ENCODE data around the gene CBLN4. TPM values are rescaled to one million over a fixed set of nuclear protein-coding genes. Genes with fewer than 3 reads are reported as not detected.

CBLN4 gene
- 1 to 10 TPM; 1.5 to 2.6 (median 1.8) TPM for polyA plus RNA-seq (ENCODE audit: insufficient read length in 3 of 3)
- long read RNA-seq, donor 1, partial matches to known transcripts = 0 of 2 reads
- long read RNA-seq, donor 1, other reads (novel, unspliced or antisense) = 0 of 2 reads
- long read RNA-seq, donor 2, partial matches to known transcripts = 0 of 1 reads
- long read RNA-seq, donor 2, other reads (novel, unspliced or antisense) = 0 of 1 reads
- long read RNA-seq, donor 3, partial matches to known transcripts = 0 of 2 reads
- long read RNA-seq, donor 3, other reads (novel, unspliced or antisense) = 0 of 2 reads
- long read RNA-seq, donor 4, partial matches to known transcripts = 0 of 2 reads
- long read RNA-seq, donor 4, other reads (novel, unspliced or antisense) = 0 of 2 reads
- long read RNA-seq, donor 5, partial matches to known transcripts = 0 of 2 reads
- long read RNA-seq, donor 5, other reads (novel, unspliced or antisense) = 0 of 2 reads
- long read RNA-seq, donor 6 = 0 reads
- long read RNA-seq, donor 7, partial matches to known transcripts = 0 of 1 reads
- long read RNA-seq, donor 7, other reads (novel, unspliced or antisense) = 0 of 1 reads
- long read RNA-seq, donor 8 = 0 reads
- long read RNA-seq, donor 9, partial matches to known transcripts = 0 of 2 reads
- long read RNA-seq, donor 9, other reads (novel, unspliced or antisense) = 0 of 2 reads
- long read RNA-seq, donor 10 = 0 reads
- long read RNA-seq, donor 11, partial matches to known transcripts = 0 of 3 reads
- long read RNA-seq, donor 11, other reads (novel, unspliced or antisense) = 0 of 3 reads
- long read RNA-seq, donor 12 = 0 reads
- long read RNA-seq, donor 13, partial matches to known transcripts = 0 of 1 reads
- long read RNA-seq, donor 13, other reads (novel, unspliced or antisense) = 0 of 1 reads
- long read RNA-seq, donor 14, partial matches to known transcripts = 0 of 2 reads
- long read RNA-seq, donor 14, other reads (novel, unspliced or antisense) = 0 of 2 reads
- long read RNA-seq, donor 15 = 0 reads
- long read RNA-seq, donor 16, partial matches to known transcripts = 0 of 1 reads
- long read RNA-seq, donor 16, other reads (novel, unspliced or antisense) = 0 of 1 reads

GRCh38 chr20:56005389-56005715 is at the start of gene CBLN4:
TSS of gene CBLN4 (minus strand) at chr20:56005519. CDS start at chr20:56004171, 1,348 bp downstream.
- peak in 1 of 11 donors; percentile 1 for DNase-seq (ENCODE audit: extremely low read depth in 1 of 11, low read depth in 9 of 11, low spot score in 4 of 11)

DNA sequence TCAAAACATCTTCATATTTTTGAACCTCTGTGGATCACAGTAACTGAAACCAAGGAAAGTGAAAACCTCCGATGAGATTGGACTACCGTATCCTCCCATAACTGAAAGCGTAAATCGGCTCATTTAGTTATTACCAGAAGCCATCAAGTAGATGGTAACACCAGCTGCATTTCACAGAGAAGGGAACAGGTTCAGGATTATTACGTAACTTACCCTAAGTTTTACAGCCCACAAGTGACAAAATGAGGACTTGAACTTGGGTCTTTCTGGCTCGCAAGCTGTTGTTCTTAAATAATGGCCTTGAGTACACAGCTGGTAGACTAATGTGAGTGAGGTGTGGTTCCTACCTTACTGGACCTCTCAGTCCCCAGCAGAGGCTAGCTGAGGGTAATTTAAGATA is 37.9 kb upstream of the CBLN4 start:
- no peak for DNase-seq (ENCODE audit: extremely low read depth in 1 of 11, low read depth in 9 of 11, low spot score in 4 of 11)

GRCh38 chr20:56032251-56032650 is 26.9 kb upstream of the CBLN4 start:
- DNase-seq (ENCODE audit: extremely low read depth in 1 of 11, low read depth in 9 of 11, low spot score in 4 of 11) = no peak

DNA sequence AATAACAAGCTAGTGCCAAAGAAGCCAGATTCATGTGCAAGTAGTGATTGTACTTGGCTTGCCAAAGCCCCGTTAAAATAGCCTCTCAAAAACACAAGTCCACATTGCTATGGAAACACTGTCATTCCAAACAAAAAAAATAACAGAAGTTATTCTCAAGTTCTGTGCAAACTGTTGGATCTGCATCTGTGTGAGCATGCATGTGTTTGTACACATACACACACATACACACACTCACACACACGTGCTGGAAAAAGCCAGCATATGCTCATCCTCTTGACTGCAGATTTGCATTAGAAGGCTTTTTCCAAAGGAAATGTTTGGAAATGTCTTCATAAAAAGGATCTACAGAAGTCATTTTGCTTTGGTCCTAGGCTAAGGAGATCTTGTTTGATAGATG is 13.4 kb upstream of the CBLN4 start:
- DNase-seq (ENCODE audit: extremely low read depth in 1 of 11, low read depth in 9 of 11, low spot score in 4 of 11) = no peak

DNA sequence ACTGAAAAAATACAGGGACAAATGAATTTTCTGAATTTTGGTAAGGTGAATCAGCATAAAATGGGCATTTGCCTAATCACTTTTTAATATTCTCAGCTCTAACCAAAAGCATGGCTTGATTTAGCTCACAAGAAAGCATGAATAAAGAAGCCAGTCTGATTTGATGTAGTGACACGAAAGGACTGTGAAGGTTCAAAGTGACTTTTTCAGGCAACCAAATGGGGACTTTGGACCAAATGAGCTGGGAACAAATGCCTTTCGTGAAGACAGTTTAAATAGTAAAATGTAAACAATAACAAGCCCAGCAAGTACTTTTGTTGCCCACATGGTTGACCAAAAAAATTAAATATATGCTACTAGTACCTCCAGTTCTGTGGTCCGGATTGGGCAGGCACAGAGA is 12.9 kb upstream of the CBLN4 start:
- DNase-seq (ENCODE audit: extremely low read depth in 1 of 11, low read depth in 9 of 11, low spot score in 4 of 11) = no peak

DNA sequence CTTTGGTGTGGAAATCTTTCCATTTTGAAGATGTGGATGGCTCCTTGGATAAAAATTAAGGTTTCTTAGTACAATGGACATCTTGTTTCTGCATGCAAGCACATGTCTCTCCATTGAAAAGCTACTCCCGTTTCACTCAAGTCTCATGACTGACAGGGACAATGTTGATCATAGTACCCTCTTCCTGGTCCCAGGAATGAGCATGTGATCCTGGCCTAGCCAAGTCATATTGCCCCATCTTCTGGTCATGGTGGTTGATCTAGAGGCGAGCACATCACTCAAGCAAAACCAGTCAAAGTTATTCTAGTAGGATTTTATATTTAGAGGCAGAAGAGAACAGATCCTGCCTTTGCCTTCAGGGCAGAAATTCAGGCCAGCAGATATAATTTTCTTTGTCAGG is 12.2 kb upstream of the CBLN4 start:
- DNase-seq (ENCODE audit: extremely low read depth in 1 of 11, low read depth in 9 of 11, low spot score in 4 of 11) = no peak

DNA sequence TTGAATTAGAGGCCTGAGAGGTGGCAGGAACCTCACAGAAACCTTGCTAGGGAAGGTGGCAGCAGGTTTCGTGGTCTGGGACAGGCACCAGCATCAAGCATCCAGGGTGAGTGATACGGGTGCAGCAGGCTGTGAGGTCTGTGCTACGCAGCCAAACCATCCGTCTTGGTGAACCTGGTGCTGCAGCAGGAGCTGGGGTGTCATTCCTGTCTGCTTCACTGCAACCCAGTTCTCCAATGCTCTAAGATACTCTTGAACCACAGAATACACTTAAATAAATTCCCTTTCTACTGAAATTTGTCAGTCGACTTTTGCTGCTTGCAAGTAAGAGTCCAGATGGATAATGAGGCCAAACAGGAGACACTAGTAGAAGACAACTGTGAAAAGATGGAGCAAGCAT is 9.7 kb upstream of the CBLN4 start:
- DNase-seq (ENCODE audit: extremely low read depth in 1 of 11, low read depth in 9 of 11, low spot score in 4 of 11) = no peak

DNA sequence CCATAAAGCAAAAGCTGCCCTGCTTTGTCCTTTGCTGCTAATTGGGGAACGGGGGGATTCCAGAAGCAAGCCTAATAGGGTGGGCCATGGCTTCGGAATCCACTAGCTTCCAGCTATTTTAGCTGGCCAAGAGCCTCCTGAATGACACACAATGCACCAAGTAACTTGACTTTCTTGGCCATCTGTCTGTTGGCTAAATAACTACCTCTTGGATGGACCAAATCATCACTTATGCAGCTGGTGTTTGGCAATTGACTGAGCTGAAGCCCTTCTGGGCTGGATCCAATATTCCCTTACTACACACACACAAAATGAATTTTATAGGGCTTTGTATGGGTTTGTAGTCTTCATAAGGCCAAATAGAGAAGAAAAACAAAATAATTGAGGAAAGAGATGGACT is 8.8 kb upstream of the CBLN4 start:
- DNase-seq (ENCODE audit: extremely low read depth in 1 of 11, low read depth in 9 of 11, low spot score in 4 of 11) = no peak

DNA sequence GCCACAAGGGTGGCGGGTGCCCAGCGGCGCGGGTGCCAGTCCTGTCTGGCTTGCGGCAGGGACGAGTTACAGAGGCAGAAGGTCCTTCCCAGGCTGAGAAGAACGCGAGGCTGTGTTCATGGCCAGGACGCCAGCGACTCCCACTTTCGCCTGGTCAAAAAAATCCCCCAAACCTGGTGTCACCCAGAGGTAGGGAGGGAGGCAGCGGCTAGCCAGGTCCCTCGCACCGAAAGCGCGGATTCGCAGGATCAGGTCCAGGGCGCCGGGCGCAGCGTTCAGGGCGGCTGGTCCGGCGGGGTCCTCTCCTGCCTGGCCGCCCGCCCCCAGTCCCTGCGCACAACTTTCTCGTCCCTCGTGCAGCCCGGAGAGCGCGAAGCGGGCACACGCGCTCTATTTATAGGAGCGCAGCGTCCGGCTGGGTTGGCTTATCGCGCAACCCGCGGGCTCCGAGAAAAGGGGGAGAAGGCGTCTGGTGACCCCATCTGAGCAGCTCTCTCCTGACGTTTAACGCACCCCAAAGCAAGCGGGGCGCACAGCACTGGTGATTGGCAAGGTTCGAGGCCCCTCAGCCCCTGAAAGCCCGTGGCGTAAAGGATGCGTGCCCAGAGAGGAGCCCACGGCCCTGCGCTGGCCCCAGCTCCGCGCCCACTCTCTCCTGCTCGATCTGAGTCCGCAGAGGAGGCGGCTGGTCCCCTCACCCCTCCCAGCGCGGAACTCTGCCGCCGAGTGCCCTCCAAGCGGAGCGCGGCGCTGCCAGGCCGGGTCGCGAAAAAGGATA is 519 bp downstream of the CBLN4 start:
- DNase-seq (ENCODE audit: extremely low read depth in 1 of 11, low read depth in 9 of 11, low spot score in 4 of 11) = no peak

DNA sequence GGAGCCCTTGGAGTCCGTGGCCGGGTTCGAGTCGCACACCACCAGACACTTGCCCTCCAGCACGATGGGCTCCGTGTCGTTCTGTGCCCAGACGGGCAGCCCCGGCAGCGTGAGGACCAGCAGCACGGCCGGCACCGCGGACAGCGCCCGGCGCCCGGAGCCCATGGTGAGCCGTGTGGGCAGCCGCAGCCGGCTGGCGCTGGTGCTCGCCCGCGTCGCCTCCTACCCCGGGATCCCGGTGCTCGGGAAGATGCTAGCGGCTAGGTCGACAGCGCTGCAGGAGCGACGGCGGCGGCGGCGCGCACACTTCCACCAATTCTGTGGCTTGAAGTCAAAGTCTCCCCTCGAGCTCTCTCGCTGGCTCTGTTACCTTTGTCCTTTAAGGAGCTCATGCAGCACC is 1.3 kb downstream of the CBLN4 start:
- DNase-seq (ENCODE audit: extremely low read depth in 1 of 11, low read depth in 9 of 11, low spot score in 4 of 11) = peak in 9 of 11 donors; percentile 15 to 55 (median 44)

DNA sequence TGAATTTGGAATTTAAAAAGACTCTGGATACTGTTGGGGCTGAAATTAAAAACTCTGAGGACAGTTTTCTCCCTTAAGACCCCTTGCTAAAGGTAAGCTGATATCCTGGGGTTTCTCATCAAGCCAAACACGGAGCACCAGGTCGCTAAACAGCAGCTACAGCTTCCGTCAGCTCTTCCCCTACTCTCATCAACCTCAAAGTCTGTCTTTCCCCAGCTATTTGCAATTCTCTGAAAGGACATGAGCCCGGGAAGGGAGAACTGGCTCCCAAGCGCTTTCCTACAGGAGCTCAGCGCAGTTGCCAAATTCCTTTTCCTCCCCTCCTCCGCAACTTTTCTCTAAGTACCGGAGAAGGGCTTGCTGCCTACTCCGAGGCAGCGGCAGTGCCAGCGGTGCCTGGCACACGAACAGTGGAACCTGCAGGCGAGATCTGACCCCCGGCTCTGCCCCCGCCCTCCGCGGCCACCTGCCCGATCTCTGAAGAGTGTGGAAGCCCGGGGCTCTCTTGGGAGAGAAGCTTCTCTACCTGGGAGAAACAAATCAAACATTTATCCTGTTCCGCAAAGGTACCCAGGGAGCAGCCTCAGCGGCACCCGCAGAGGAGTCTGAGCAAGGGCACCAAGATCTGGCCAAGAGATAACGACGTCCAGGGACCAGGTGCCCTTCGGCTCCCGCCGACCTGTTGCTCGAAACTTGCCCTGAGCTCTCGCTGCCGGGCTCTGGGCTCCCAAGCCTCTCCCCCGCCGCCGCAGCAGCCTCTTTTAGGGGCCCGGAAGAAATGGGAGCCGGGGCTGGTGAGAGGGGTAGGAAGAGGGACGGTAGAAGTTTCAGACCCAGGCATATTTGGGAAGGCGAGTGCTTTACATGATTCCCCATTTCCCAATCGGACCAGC is 2.2 kb downstream of the CBLN4 start:
- no peak for DNase-seq (ENCODE audit: extremely low read depth in 1 of 11, low read depth in 9 of 11, low spot score in 4 of 11)

- no peak for DNase-seq (ENCODE audit: extremely low read depth in 1 of 11, low read depth in 9 of 11, low spot score in 4 of 11)
Measured at GRCh38 chr20:56001890-56002289, 3.4 kb downstream of the CBLN4 start.

- DNase-seq (ENCODE audit: extremely low read depth in 1 of 11, low read depth in 9 of 11, low spot score in 4 of 11) = no peak
Measured at GRCh38 chr20:56001106-56001785, 4.1 kb downstream of the CBLN4 start.

DNA sequence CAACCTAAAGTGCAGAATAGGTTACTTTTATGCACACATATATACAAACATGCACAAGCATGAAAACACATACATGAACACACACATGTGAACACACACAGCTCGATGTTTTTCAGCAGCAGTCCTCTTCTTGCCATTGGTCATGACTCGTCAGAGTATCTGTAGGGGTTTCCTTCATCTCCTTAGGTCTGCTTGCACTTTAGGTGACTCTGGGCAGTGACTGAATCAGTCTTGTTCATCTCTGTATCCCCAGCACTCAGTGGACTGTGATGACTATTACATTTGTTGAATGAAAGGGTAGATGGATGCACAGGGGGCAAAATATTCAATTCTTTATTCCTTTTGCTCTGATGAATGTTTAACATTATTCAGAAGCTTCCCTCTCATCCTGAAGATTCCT is 26.8 kb downstream of the CBLN4 start:
- no peak for DNase-seq (ENCODE audit: extremely low read depth in 1 of 11, low read depth in 9 of 11, low spot score in 4 of 11)

GRCh38 chr20:55977690-55978459 is 27.4 kb downstream of the CBLN4 start:
- DNase-seq (ENCODE audit: extremely low read depth in 1 of 11, low read depth in 9 of 11, low spot score in 4 of 11) = peak in 4 of 11 donors; percentile 3 to 18 (median 8)

GRCh38 chr20:55974491-55975202 is 30.7 kb downstream of the CBLN4 start:
- no peak for DNase-seq (ENCODE audit: extremely low read depth in 1 of 11, low read depth in 9 of 11, low spot score in 4 of 11)
